Thyroid gland (tissue), 4 donors: ENCODE data around the gene TRIM8.

Experiments used
- POLR2A ChIP-seq, 2 donors: fragments of 450-650 bp; IDR thresholded peaks; one replicate each; pipeline ENCODE4 v1.6.1; 2017; ENCODE audit warnings: antibody characterized with exemption in 2 of 2, mild to moderate bottlenecking in 2 of 2, moderate library complexity in 1 of 2
- TF ChIP-seq, protein P1 (sequence below), 6 experiments: fragments of 200-600 bp in 3 of 6; fragments of 450-650 bp in 3 of 6; sonication (generic) in 3 of 6; IDR thresholded peaks; one replicate each; pipeline ENCODE4 v1.5.1; 2016 to 2019; ENCODE audit warnings: antibody characterized with exemption in 6 of 6, mild to moderate bottlenecking in 2 of 6, inconsistent platforms in 1 of 6, moderate library complexity in 1 of 6

DNA sequence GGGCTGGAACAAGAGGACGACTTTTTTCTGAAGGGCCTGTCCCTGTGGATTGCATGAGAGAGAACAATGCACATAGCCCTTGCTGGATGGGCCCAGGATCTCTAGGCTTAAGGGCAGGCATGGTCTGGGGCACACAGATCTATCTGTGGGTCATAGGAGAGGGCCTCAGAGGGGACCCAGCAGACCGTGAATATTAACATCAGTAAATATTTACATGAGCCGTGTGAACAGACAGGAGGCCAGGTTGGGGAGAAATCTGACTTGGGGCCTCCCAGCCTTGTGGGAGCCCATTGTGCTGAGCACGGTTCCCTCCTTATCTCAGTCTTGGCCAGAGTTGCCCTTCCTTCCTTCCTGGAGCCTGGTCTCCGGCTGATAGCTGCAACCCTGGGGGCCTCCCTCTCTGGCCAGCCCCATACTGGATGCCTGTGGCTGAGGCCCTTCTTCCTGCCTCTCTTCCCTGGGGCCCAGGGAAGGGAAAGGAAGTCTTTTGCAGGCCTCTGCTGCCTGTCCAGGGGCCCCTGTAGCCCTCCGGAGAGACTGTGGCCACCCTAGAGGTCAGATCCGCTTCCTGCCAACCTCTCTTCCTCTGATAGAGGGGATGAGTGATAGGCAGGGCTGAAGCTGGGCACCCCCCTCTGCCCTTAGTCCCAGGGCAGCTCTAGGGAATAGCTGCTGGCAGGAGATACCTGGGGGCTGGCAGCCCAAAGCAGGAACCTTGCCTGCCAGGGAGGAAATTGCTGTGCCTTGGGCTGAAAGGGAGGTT is 44.5 kb upstream of the TRIM8 start:
- TF ChIP-seq, protein P1, sequence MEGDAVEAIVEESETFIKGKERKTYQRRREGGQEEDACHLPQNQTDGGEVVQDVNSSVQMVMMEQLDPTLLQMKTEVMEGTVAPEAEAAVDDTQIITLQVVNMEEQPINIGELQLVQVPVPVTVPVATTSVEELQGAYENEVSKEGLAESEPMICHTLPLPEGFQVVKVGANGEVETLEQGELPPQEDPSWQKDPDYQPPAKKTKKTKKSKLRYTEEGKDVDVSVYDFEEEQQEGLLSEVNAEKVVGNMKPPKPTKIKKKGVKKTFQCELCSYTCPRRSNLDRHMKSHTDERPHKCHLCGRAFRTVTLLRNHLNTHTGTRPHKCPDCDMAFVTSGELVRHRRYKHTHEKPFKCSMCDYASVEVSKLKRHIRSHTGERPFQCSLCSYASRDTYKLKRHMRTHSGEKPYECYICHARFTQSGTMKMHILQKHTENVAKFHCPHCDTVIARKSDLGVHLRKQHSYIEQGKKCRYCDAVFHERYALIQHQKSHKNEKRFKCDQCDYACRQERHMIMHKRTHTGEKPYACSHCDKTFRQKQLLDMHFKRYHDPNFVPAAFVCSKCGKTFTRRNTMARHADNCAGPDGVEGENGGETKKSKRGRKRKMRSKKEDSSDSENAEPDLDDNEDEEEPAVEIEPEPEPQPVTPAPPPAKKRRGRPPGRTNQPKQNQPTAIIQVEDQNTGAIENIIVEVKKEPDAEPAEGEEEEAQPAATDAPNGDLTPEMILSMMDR (IDR thresholded peaks at IDR 0.05), result no peak
- TF ChIP-seq POLR2A (IDR thresholded peaks at IDR 0.05), result no peak
